Sciatic nerve (tissue), 2 donors: Measurements from ENCODE around the gene AQP4. TPM values are rescaled to one million over a fixed set of nuclear protein-coding genes. Genes with fewer than 3 reads are reported as not detected.

Source experiments
- ATAC-seq: fragments of 200-7000 bp; cut with Tn5 transposase; one replicate; pipeline ENCODE4 v1.9.1; 2020; ENCODE audit warnings: mild to moderate bottlenecking, moderate library complexity
- DNase-seq: peaks from one replicate; pipeline ENCODE4 v3.0.0-alpha.2; 2020; ENCODE audit warnings: low spot score
- intact Hi-C: fragments of 100-400 bp; cut with DNase I; formaldehyde crosslinking; loops from one replicate; pipeline ENCODE4 v1.14.2; 2022
- total RNA-seq: library from RNA; stranded (reverse); fragmentation: NEBNext Ultra II Directional; extraction: Animal tissue kit (Norgen Biotek cat#: 25700); gene quantifications from one replicate; pipeline ENCODE4 v1.2.1, GENCODE V29; 2021
- donor health status: DM: no; HTN: no; CAD: no.
- donor health status: DM: no; HTN: no; CAD: no.

The AQP4 gene
- total RNA-seq, 1 donor from 2014 or later: 0.27 TPM

- ATAC-seq (no peak), DNase-seq (no peak)
- intact Hi-C loops: no loop called here
Observed at GRCh38 chr18:26853401-26853800, 12.1 kb downstream of the AQP4 start.

GRCh38 chr18:26843760-26844159, 21.7 kb downstream of the AQP4 start:
- intact Hi-C loops: no loop called here
- no peak for DNase-seq
- no peak for ATAC-seq

- no peak for DNase-seq
- intact Hi-C loops: no loop called here
- no peak for ATAC-seq
Observed at GRCh38 chr18:26840965-26841364, 24.5 kb downstream of the AQP4 start.

GRCh38 chr18:26839609-26840008, 25.9 kb downstream of the AQP4 start:
- intact Hi-C loops: no loop called here
- DNase-seq (no peak), ATAC-seq (no peak)

GRCh38 chr18:26832302-26832701, 33.2 kb downstream of the AQP4 start:
- no peak for ATAC-seq
- intact Hi-C loops: no loop called here
- no peak for DNase-seq

- no peak for DNase-seq
- intact Hi-C loops: no loop called here
- no peak for ATAC-seq
Observed at GRCh38 chr18:26827581-26827980, 37.9 kb downstream of the AQP4 start.

GRCh38 chr18:26826656-26827235, 38.8 kb downstream of the AQP4 start:
- intact Hi-C loops: no loop called here
- DNase-seq (no peak), ATAC-seq (no peak)

GRCh38 chr18:26821181-26821580, 44.3 kb downstream of the AQP4 start:
- no peak for ATAC-seq
- DNase-seq: no peak
- intact Hi-C loops: no loop called here

- no peak for DNase-seq
- intact Hi-C loops: no loop called here
Observed at GRCh38 chr18:26819046-26819445, 46.5 kb downstream of the AQP4 start.

GRCh38 chr18:26818461-26818860, 47.0 kb downstream of the AQP4 start:
- DNase-seq (no peak), ATAC-seq (no peak)
- intact Hi-C loops: no loop called here

More at GRCh38 chr18:26819046-26819445, 46.5 kb downstream of the AQP4 start:
- no peak for ATAC-seq

- intact Hi-C loops: no loop called here
- DNase-seq: no peak
- ATAC-seq: no peak
Observed at GRCh38 chr18:26813043-26813442, 52.5 kb downstream of the AQP4 start.

- no peak for ATAC-seq
- no peak for DNase-seq
- intact Hi-C loops: no loop called here
Observed at GRCh38 chr18:26812462-26812861, 53.0 kb downstream of the AQP4 start.

GRCh38 chr18:26809346-26809745, 56.2 kb downstream of the AQP4 start:
- ATAC-seq: no peak
- DNase-seq: no peak
- intact Hi-C loops: no loop called here

GRCh38 chr18:26806224-26806623, 59.3 kb downstream of the AQP4 start:
- DNase-seq (no peak), ATAC-seq (no peak)
- intact Hi-C loops: no loop called here

- DNase-seq (no peak), ATAC-seq (no peak)
- intact Hi-C loops: no loop called here
Observed at GRCh38 chr18:26804519-26804918, 61.0 kb downstream of the AQP4 start.

- intact Hi-C loops: no loop called here
- DNase-seq (no peak), ATAC-seq (no peak)
Observed at GRCh38 chr18:26803643-26804042, 61.9 kb downstream of the AQP4 start.

GRCh38 chr18:26802330-26803200, 62.9 kb downstream of the AQP4 start:
- DNase-seq (no peak), ATAC-seq (no peak)
- intact Hi-C loops: no loop called here
